CD4-positive, CD25-positive, alpha-beta regulatory T cell (primary cell): ENCODE data around the gene DRG1. TPM values are rescaled to one million over a fixed set of nuclear protein-coding genes. Genes with fewer than 3 reads are reported as not detected.

Experiments
- polyA plus RNA-seq, 4 donors: library from polyadenylated mRNA; unstranded; fragments of 300-500 nt; fragmentation: Illumina TruSeq; gene quantifications; one replicate each; pipeline ENCODE4 v1.2.3, GENCODE V29; 2021
- total RNA-seq: library from RNA; stranded (reverse); gene quantifications from one replicate; pipeline ENCODE4 v1.2.3, GENCODE V29; 2022

The DRG1 gene
- total and polyA plus RNA-seq, 5 donors from 2014 or later: 53.8 to 105 (median 89.0) TPM

Other genes with a start within 250 kb of the DRG1 start
- 13.8 TPM for gene RNF185, start 239.4 kb upstream of the DRG1 start, total RNA-seq
- gene RNF185, start 239.4 kb upstream of the DRG1 start, polyA plus RNA-seq: 10 to 100 TPM; 23.6 to 34.7 (median 30.4) TPM
- gene LIMK2, start 187.3 kb upstream of the DRG1 start, total RNA-seq: 42.4 TPM
- gene LIMK2, start 187.3 kb upstream of the DRG1 start, polyA plus RNA-seq: 10 to 100 TPM; 22.4 to 33.2 (median 24.9) TPM
- gene PIK3IP1, start 107.1 kb upstream of the DRG1 start, total RNA-seq: 534 TPM
- gene PIK3IP1, start 107.1 kb upstream of the DRG1 start, polyA plus RNA-seq: 100 to 1,000 TPM; 425 to 700 (median 557) TPM
- 38.9 TPM for gene PATZ1, start 53.3 kb upstream of the DRG1 start, total RNA-seq
- gene PATZ1, start 53.3 kb upstream of the DRG1 start, polyA plus RNA-seq: 10 to 100 TPM in 3 of 4 donors, 1 to 10 TPM in 1; 8.2 to 13.8 (median 11.8) TPM
- gene EIF4ENIF1, start 90.2 kb downstream of the DRG1 start, total RNA-seq: 26.6 TPM
- gene EIF4ENIF1, start 90.2 kb downstream of the DRG1 start, polyA plus RNA-seq: 10 to 100 TPM in 3 of 4 donors, 1 to 10 TPM in 1; 9.3 to 14.6 (median 10.9) TPM
- gene SFI1, start 96.9 kb downstream of the DRG1 start, total RNA-seq: 300 TPM
- gene SFI1, start 96.9 kb downstream of the DRG1 start, polyA plus RNA-seq: 10 to 100 TPM; 18.6 to 36.1 (median 28.0) TPM